ENCODE results near the gene UMPS. TPM values are rescaled to one million over a fixed set of nuclear protein-coding genes. Genes with fewer than 3 reads are reported as not detected.
"Not testable (repeated sequence)": the region's sequence is repeated elsewhere in the genome, so short reads cannot be mapped to it uniquely, and the experiment has no call there.

The UMPS gene
- total RNA-seq, 1 experiment from 2014 or later: 17.4 TPM

DNA sequence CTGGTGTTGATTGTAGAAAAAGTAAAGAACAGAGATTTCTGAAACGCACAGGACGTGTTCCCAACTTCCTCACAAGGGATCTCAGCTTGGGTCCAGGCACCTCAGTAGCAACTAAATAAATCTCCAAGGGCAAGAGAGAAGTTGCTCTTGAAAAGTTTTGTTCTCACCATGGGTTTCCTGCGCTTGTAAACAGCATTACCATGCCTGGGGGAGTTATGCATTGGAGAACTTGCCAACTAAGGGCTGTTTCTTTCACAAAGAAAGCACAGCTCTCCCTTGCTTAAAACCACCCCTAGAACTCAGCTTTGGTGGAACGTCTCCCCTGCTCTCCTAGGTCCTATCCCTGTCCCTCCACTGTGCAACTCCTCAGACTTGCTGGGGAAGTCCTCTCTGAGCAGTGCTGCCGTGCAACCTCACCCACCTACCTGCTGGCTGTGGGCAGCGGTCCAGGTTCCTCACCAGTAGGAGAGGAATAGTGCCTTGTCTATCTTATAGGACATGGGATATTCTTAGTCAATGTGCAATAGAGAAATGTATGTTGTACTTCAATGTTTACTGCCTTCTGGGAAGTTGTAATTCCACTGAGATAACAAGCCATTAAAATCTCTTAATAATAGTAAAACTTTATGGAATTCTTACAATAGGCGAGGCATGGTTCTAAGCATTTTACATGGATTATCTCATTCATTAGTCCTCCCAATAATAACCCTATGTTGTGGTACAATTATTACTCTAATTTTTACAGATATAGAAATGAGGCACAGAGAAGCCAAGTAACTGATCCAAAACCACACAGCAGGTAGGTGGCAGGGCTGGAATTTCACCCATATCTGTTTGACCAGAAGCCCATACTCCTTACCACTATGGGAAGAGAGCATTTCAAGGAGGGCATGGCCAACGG is 51.5 kb downstream of the UMPS start:
- no peak overlapping the region for H3K4me2 ChIP-seq (ENCODE audit: low read depth, low read length, poor library complexity, severe bottlenecking)
- no peak overlapping the region for H3K27ac ChIP-seq (ENCODE audit: low read length)
- no peaks in the 10 kb centered on the region for H4K20me1 ChIP-seq (ENCODE audit: insufficient read depth, low read depth, low read length)
- no peak overlapping the region for H3K9ac ChIP-seq (ENCODE audit: low read length)
- no peak overlapping the region for H2AFZ ChIP-seq (ENCODE audit: low read length)
- H3K4me1 ChIP-seq (ENCODE audit: low read length): no peaks in the 10 kb centered on the region
- H3K4me3 ChIP-seq (ENCODE audit: low read length): no peak overlapping the region
- H3K9me3 ChIP-seq (ENCODE audit: low read length): no peaks in the 10 kb centered on the region
- no peaks in the 10 kb centered on the region for H3K9me2 ChIP-seq (replicated peaks; ENCODE audit: insufficient read depth, low read length)
- H3K36me3 ChIP-seq (ENCODE audit: insufficient read depth, low read length): no peaks in the 10 kb centered on the region
- DNase-seq: no peak
- no peaks in the 10 kb centered on the region for H3K27me3 ChIP-seq (ENCODE audit: low read length)
- no peaks in the 10 kb centered on the region for H3K79me2 ChIP-seq (ENCODE audit: low read length)

DNA sequence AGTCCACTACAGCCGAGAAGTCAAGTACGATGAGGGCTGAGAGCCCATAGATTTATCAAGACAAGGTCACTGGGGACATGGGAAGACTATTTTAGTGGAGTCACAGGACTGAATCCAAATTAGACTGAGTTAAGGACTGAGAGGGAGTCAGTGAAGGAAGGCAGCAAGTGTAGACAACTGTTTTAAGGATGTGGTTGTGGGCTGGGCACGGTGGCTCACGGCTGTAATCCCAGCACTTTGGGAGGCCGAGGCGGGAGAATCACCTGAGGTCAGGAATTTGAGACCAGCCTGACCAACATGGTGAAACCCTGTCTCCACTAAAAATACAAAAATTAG is 52.1 kb downstream of the UMPS start:
- not testable (repeated sequence) for H3K27ac ChIP-seq (ENCODE audit: low read length); H3K4me3 ChIP-seq (ENCODE audit: low read length); H2AFZ ChIP-seq (ENCODE audit: low read length); H3K79me2 ChIP-seq (ENCODE audit: low read length); H3K9me2 ChIP-seq (replicated peaks; ENCODE audit: insufficient read depth, low read length); H3K9me3 ChIP-seq (ENCODE audit: low read length); H3K9ac ChIP-seq (ENCODE audit: low read length); H4K20me1 ChIP-seq (ENCODE audit: insufficient read depth, low read depth, low read length); H3K4me2 ChIP-seq (ENCODE audit: low read depth, low read length, poor library complexity, severe bottlenecking); H3K4me1 ChIP-seq (ENCODE audit: low read length); DNase-seq; H3K36me3 ChIP-seq (ENCODE audit: insufficient read depth, low read length); H3K27me3 ChIP-seq (ENCODE audit: low read length)

GRCh38 chr3:124783696-124784095 is 53.4 kb downstream of the UMPS start:
- no peak for DNase-seq
- no peaks in the 10 kb centered on the region for H4K20me1 ChIP-seq (ENCODE audit: insufficient read depth, low read depth, low read length)
- no peaks in the 10 kb centered on the region for H3K36me3 ChIP-seq (ENCODE audit: insufficient read depth, low read length)
- no peaks in the 10 kb centered on the region for H3K9me3 ChIP-seq (ENCODE audit: low read length)
- H3K4me3 ChIP-seq (ENCODE audit: low read length): no peak overlapping the region
- no peak overlapping the region for H3K9ac ChIP-seq (ENCODE audit: low read length)
- no peaks in the 10 kb centered on the region for H3K27me3 ChIP-seq (ENCODE audit: low read length)
- H3K4me2 ChIP-seq (ENCODE audit: low read depth, low read length, poor library complexity, severe bottlenecking): no peak overlapping the region
- no peaks in the 10 kb centered on the region for H3K4me1 ChIP-seq (ENCODE audit: low read length)
- no peak overlapping the region for H2AFZ ChIP-seq (ENCODE audit: low read length)
- H3K79me2 ChIP-seq (ENCODE audit: low read length): no peaks in the 10 kb centered on the region
- H3K9me2 ChIP-seq (replicated peaks; ENCODE audit: insufficient read depth, low read length): no peaks in the 10 kb centered on the region
- H3K27ac ChIP-seq (ENCODE audit: low read length): no peak overlapping the region

- no peak for DNase-seq
Measured at GRCh38 chr3:124784686-124785382, 54.6 kb downstream of the UMPS start.

DNA sequence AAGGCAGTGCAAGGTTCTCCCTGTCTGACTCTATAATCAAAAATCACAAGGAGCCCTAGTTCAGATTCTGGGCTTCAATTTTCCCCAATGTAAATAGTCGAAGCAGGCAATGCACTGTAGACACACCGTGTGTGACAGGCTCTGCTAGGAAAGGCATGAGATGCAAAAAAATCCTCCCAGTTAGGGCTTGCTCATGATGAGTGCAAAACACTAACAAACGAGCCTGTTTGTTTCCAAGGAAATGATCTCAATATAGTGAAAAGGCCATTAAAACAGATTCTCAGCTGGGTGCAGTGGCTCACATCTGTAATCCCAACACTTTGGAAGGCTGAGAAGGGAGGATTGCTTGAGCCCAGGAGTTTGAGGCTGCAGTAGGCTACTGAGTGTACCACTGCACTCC is 55.7 kb downstream of the UMPS start:
- no peak for DNase-seq
- Histone ChIP-seq H4K20me1 (ENCODE audit: insufficient read depth, low read depth, low read length) (no peaks in the 10 kb centered on the region), H3K9me3 (ENCODE audit: low read length) (no peaks in the 10 kb centered on the region), H3K4me2 (ENCODE audit: low read depth, low read length, poor library complexity, severe bottlenecking) (no peak overlapping the region), H3K4me3 (ENCODE audit: low read length) (no peak overlapping the region), H3K9ac (ENCODE audit: low read length) (no peak overlapping the region), H3K27me3 (ENCODE audit: low read length) (no peaks in the 10 kb centered on the region), H2AFZ (ENCODE audit: low read length) (no peak overlapping the region), H3K9me2 (replicated peaks; ENCODE audit: insufficient read depth, low read length) (no peaks in the 10 kb centered on the region), H3K4me1 (ENCODE audit: low read length) (no peaks in the 10 kb centered on the region), H3K79me2 (ENCODE audit: low read length) (no peaks in the 10 kb centered on the region), H3K36me3 (ENCODE audit: insufficient read depth, low read length) (no peaks in the 10 kb centered on the region), H3K27ac (ENCODE audit: low read length) (no peak overlapping the region)

More at GRCh38 chr3:124784686-124785382, 54.6 kb downstream of the UMPS start:
- H2AFZ ChIP-seq (ENCODE audit: low read length): no peak overlapping the region
- H3K4me3 ChIP-seq (ENCODE audit: low read length): no peak overlapping the region
- no peaks in the 10 kb centered on the region for H3K4me1 ChIP-seq (ENCODE audit: low read length)
- no peak overlapping the region for H3K9ac ChIP-seq (ENCODE audit: low read length)
- no peak overlapping the region for H3K4me2 ChIP-seq (ENCODE audit: low read depth, low read length, poor library complexity, severe bottlenecking)
- H3K36me3 ChIP-seq (ENCODE audit: insufficient read depth, low read length): no peaks in the 10 kb centered on the region
- H3K79me2 ChIP-seq (ENCODE audit: low read length): no peaks in the 10 kb centered on the region
- H3K27me3 ChIP-seq (ENCODE audit: low read length): no peaks in the 10 kb centered on the region
- no peaks in the 10 kb centered on the region for H3K9me2 ChIP-seq (replicated peaks; ENCODE audit: insufficient read depth, low read length)
- H3K27ac ChIP-seq (ENCODE audit: low read length): no peak overlapping the region
- H4K20me1 ChIP-seq (ENCODE audit: insufficient read depth, low read depth, low read length): no peaks in the 10 kb centered on the region
- no peaks in the 10 kb centered on the region for H3K9me3 ChIP-seq (ENCODE audit: low read length)

DNA sequence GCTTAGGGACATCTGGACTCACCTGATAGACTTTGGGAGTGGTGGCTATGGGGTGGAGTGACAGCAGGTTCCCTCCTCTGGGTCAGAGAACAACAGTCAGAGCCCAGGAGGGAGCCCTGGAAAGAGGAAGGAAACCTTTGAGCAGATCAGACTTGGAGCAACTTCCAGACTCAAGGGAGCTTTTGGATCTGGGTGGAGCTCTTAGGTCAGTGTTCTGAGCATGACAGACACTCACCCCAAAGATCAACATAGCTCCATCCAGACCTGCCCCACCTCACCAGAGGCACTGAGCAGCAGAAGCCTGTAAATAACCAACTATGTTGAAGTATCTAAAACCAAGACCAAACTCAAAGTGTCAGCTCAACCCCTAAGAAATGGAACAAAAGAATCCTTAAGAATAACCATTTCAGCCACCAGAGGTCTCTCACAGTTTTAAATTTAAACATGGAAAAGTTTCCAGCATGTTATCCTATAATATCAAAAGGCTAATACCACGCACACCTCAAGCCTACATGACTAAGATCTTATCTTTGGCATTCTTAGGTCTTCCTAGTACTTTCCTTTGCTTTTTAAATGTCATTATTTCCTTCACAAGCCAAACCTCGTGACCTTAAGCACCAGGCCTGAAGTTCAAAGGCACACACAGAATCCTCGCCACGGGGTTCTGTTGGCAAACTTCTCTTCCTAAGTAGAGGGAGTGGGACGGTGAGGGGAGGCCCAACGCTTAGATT is 56.4 kb downstream of the UMPS start:
- no peak overlapping the region for H3K27ac ChIP-seq (ENCODE audit: low read length)
- H3K9me3 ChIP-seq (ENCODE audit: low read length): no peaks in the 10 kb centered on the region
- no peaks in the 10 kb centered on the region for H3K36me3 ChIP-seq (ENCODE audit: insufficient read depth, low read length)
- no peaks in the 10 kb centered on the region for H3K4me1 ChIP-seq (ENCODE audit: low read length)
- H3K4me2 ChIP-seq (ENCODE audit: low read depth, low read length, poor library complexity, severe bottlenecking): no peak overlapping the region
- H3K4me3 ChIP-seq (ENCODE audit: low read length): no peak overlapping the region
- H3K9me2 ChIP-seq (replicated peaks; ENCODE audit: insufficient read depth, low read length): no peaks in the 10 kb centered on the region
- no peak for DNase-seq
- H3K9ac ChIP-seq (ENCODE audit: low read length): no peak overlapping the region
- H4K20me1 ChIP-seq (ENCODE audit: insufficient read depth, low read depth, low read length): no peaks in the 10 kb centered on the region
- no peak overlapping the region for H2AFZ ChIP-seq (ENCODE audit: low read length)
- H3K27me3 ChIP-seq (ENCODE audit: low read length): no peaks in the 10 kb centered on the region
- no peaks in the 10 kb centered on the region for H3K79me2 ChIP-seq (ENCODE audit: low read length)

DNA sequence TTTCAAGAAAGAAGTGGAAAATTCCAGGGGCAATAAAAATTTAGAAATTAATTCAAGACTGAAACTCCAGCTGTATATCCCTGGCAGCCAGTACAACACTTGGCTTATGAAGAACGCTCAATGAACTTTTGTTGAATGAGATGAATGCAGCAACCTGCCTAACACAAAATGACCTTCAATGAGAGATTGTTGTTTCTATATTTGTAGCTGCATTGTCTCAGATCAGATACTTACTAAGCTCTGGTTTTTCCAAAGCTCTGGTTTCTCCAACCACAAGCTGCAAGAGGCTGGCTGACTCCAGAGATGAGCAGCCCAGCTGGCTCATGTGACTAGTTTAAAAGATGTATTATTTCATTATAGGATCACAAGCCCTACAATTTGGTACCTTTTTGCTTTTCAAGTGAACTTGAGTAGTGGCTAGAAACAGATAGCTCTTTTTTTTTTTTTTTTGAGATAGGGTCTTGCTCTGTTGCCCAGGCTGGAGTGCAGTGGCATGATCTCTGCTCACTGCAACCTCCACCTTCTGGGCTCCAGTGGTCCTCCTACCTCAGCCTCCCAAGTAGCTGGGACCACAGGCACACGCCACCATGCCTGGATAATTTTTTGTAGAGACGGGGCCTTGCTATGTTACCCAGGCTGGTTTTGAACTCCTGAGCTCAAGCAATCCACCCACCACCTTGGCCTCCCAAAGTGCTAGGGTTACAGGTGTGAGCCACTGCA is 57.4 kb downstream of the UMPS start:
- Histone ChIP-seq H3K4me1 (ENCODE audit: low read length) (no peaks in the 10 kb centered on the region), H3K9me2 (replicated peaks; ENCODE audit: insufficient read depth, low read length) (no peaks in the 10 kb centered on the region), H3K4me3 (ENCODE audit: low read length) (no peak overlapping the region), H3K4me2 (ENCODE audit: low read depth, low read length, poor library complexity, severe bottlenecking) (no peak overlapping the region), H2AFZ (ENCODE audit: low read length) (no peak overlapping the region), H4K20me1 (ENCODE audit: insufficient read depth, low read depth, low read length) (no peaks in the 10 kb centered on the region), H3K36me3 (ENCODE audit: insufficient read depth, low read length) (no peaks in the 10 kb centered on the region), H3K9me3 (ENCODE audit: low read length) (no peaks in the 10 kb centered on the region), H3K27me3 (ENCODE audit: low read length) (no peaks in the 10 kb centered on the region), H3K9ac (ENCODE audit: low read length) (no peak overlapping the region), H3K27ac (ENCODE audit: low read length) (no peak overlapping the region), H3K79me2 (ENCODE audit: low read length) (no peaks in the 10 kb centered on the region)
- no peak for DNase-seq

All from Karpas-422 (cell line).